GM21786 (cell line): ENCODE results near the gene COL6A3.

ENCODE experiments used
- ATAC-seq: cut with Tn5 transposase; IDR thresholded peaks from one replicate; pipeline ENCODE4 v1.9.1; 2021; ENCODE audit not compliant: unreplicated experiment

Gene COL6A3

DNA sequence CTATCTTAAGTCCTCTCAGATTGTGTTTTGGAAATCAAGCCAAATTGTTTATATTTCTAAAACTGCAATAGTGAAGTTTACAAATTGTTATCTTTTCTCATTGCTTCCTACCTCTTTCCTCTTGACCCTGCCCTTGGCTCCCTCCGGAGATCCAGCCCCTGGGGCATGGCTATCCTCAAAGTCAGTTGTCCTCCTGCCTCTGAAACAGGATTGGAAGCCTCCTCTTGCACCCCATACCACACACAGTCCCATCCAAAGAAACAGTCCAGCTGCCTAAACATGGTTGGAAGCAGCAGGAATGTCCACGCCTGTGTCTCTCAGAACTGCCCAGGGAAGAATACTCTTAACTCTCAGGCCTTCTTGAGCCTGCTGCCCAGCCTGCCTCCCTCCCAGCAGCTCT, 30.1 kb upstream of the COL6A3 start:
- no peak for ATAC-seq

DNA sequence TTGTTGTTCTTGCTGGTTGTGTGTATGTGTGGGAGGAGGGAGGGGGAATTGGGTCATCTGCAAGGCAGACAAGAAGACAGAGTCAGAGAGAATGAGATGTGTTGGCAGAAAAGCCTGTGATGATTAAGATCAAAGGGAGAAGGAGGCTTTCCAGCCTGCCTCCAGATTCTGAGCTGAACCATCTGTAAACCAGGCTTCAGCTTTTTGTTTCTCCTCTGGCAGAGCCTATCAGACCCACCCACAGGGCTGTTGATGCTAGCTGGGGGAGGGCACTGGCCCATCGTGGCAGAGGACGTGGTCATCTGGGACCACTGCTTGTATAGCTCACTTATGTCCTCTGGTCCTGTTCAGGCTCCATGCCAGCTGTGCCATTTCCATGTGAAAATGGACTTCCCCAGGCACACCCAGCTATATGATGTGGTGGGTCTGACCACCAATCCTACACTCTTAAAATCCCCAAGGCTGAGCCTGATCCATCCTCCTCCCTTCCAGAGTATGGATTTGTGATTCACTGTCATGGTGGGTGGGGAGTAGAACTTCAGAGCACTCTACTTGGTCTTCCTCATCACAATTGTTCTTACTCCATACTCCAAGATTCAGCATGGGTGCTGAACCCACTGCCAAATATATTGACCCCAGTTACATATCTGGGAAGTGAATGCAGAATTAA, 27.8 kb upstream of the COL6A3 start:
- ATAC-seq: no peak

GRCh38 chr2:237440819-237441281, 26.9 kb upstream of the COL6A3 start:
- no peak for ATAC-seq

GRCh38 chr2:237438080-237438940, 24.3 kb upstream of the COL6A3 start:
- no peak for ATAC-seq

DNA sequence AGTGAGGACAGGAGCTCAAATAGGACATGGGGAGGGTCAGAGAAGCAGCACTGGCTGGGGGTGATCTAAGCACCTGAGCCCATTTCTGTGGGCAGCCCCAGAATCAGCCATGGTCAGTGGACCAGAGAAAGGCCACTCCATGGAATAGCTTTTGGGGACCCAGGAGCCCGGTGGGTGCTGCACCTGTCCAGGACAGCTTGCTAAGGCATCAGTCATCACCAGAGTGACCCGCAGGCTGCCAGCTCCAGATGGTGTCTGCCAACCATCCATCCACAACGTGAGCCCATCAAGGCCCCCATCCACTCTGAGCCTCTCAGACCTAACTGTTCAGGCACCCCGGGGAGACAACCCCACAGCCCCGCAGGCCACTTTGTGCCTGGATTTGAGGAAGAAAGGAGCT, 23.6 kb upstream of the COL6A3 start:
- no peak for ATAC-seq

DNA sequence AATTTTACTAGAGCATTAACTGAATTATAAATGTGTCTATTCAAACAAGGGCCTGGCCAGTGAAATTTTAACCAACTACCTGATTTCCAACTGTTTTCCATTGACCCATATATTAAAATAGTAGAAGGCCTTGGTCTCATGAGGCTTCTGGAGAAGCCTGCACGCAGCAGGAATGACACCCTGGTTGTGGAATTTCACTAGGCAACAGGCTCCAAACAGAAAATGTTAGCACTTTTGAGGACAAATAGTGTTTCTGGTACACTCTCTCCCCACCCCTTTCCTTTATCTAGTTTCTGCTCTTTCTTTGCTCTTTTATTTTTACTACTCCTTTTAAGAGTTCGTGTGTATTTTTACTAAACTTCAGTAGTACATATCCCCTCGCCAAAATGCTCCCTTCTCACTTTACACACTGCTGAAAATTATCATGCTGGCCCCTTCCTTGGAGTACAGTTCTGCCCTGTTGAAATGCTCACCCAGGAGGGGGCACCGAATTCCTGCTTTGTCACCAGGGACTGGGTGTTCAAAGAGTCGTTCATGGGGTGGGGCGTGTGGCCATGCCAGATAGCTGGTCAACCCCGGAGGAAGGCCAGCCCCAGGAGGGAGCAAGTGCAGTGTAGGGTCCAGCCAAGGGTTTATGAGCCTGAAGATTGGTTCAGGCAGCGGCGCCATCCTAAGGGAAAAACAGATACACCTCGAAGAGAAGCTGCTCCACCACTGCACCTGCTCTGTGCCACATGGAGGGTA, 22.1 kb upstream of the COL6A3 start:
- no peak for ATAC-seq

DNA sequence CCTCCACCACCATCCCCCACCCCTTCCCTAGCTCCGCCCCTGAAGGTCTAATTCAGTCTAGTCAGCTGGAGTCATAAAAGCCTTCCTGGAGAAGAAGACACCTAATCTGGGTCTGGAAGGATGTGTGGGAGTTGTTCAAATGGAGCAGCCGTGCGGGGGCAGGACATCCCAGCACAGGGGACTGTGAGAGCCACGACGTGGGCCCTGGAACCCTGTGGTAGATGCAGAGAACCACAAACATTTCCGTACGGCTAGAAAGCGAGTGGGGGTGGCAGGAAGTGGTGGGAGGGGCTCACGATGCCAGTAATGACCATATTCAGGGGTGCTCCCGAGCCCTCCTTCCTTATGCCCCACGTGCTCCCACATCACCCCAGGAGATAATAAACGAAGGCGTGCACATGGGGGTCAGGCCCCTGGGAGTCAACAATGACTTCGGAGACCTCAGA, 20.9 kb upstream of the COL6A3 start:
- peak; percentile 56 for ATAC-seq

DNA sequence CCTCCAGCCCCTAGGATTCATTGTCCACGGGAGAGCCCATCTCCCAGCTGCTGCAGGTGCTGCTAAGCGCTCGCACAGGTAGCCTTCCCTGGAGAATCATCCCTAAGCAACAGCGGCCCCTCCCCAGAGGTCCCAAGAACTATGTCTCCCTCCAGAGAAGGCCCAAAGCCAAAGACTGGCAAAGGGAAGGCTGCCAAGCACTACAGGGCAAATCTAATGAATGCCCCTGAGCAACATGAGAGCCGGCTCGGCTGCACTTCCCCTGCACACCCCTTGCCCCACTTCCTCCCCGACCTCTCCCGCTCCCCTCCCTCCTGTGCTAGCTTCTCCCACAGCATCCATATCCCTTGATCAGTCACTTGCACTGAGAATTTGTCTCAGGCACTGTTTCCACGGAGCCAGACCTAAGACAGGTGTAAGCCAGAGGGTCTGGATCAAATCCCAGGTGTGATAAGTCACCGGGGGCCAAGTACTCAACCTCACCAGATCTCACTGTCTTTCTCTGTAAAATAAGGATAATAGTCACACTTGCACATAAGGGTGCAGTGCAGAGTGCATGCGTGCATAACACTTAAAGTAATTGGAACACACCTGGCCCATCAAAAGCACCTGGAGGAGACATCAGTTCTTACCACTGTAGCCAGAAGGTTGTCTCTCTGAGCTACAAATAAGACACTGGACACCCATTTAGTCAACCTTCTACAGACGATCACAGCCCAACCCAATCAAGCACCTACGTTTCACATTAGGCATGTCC, 20.1 kb upstream of the COL6A3 start:
- no peak for ATAC-seq

DNA sequence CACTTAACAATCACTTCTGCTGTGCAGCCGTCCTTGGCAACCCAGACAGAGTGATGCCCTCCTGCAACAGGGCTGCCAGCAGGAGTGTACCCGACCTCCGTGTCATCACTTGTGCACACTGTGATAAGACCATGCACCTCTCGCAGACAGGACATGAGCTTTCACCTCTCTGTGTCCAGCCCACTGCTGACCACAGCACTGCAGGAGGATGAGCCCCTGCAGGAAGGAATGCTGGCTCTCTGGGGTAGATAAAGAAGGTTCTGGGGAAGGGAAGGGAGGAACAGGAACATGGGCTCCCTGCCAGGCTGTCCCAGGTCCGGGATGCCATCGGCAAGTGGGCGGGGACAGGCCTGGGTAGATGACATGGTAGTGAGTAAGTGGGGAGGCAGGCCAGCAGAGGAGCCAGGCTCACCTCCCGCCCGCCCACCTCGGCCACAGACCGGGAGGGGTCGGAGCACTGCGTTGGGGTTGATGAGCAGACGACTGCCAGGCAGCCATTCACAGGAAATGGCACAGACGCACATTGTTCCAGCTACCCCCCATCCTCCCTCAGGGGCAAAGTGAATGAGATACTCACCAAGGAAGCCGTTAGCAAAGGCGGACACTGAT, 18.6 kb upstream of the COL6A3 start:
- ATAC-seq: no peak

DNA sequence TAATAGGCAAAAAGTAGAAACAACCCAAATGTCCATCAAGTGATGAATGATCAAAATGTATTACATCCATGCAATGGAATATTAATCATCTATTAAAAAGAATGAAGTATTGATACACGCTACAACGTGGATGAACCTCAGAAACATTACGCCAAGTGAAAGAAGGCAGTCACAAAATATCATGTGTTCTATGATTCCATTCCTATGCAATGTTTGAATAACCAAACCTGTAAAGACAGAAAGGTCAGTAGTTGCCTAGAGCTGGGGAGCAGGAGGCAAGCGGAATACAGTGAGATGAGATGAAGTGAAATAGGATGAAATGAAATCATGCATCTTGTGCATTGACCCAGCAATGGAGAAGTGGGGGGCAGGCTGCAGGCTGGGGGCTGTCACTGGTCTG, 17.9 kb upstream of the COL6A3 start:
- ATAC-seq: no peak

- no peak for ATAC-seq
Measured at GRCh38 chr2:237431372-237431771, 17.4 kb upstream of the COL6A3 start.

- ATAC-seq: no peak
Measured at GRCh38 chr2:237430861-237431260, 16.9 kb upstream of the COL6A3 start.

GRCh38 chr2:237429753-237430152, 15.8 kb upstream of the COL6A3 start:
- no peak for ATAC-seq

GRCh38 chr2:237427769-237428506, 14.0 kb upstream of the COL6A3 start:
- ATAC-seq: peak; percentile 84

GRCh38 chr2:237426517-237426916, 12.6 kb upstream of the COL6A3 start:
- ATAC-seq: no peak

GRCh38 chr2:237425320-237425719, 11.4 kb upstream of the COL6A3 start:
- ATAC-seq: no peak

DNA sequence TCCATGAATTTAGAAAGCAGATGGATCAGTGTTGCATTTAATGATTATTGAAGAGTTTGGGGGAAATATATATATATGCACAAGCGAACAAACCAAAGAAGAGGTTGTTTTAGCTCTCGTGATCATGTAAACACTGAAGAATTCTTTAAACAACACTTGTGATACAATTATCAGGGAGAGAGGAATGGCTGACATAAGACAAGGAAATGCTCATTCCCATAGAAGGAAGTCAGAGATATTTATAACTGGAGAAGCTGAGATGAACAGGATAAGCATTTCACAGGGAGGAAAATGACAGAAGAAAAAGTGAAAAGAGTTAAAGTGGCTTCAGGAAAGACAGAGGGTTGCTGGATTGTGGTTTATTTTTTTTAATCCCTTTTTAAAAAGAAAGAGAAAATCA, 10.6 kb upstream of the COL6A3 start:
- no peak for ATAC-seq

- ATAC-seq: no peak
Measured at GRCh38 chr2:237423891-237424290, 9.9 kb upstream of the COL6A3 start.

- ATAC-seq: no peak
Measured at GRCh38 chr2:237422309-237422708, 8.3 kb upstream of the COL6A3 start.
